Measurements from ENCODE around the gene TBATA. TPM values are rescaled to one million over a fixed set of nuclear protein-coding genes. Genes with fewer than 3 reads are reported as not detected.

Gene TBATA
- total RNA-seq, 1 experiment from 2014 or later, result not detected

- H3K27me3 ChIP-seq (replicated peaks; ENCODE audit: insufficient read depth, low read depth, low read length, poor library complexity), result no peaks in the 10 kb centered on the region
- no TSS peak for BruUV-seq (replicated peaks)
- no peak overlapping the region for H3K4me3 ChIP-seq (ENCODE audit: low read depth, low read length, poor library complexity, severe bottlenecking)
- TF ChIP-seq EZH2 (IDR thresholded peaks at IDR 0.05; ENCODE audit: borderline replicate concordance, low read depth, low read length, poor library complexity, severe bottlenecking), result no peak
- TF ChIP-seq CTCF (conservative IDR thresholded peaks at IDR 0.05; ENCODE audit: low read depth, low read length), result no peak
- no peaks in the 10 kb centered on the region for H3K36me3 ChIP-seq (ENCODE audit: insufficient read depth, low read length, poor library complexity, severe bottlenecking)
- no peaks in the 10 kb centered on the region for H3K9me3 ChIP-seq (ENCODE audit: low read depth, low read length, poor library complexity, severe bottlenecking)
- no peak overlapping the region for H3K27ac ChIP-seq (ENCODE audit: low read depth, low read length, poor library complexity, severe bottlenecking)
- intact Hi-C loops (cut with micrococcal nuclease; ENCODE audit: unreplicated experiment), result no loop called here
- H3K4me1 ChIP-seq (ENCODE audit: insufficient read depth, low read length, poor library complexity, severe bottlenecking), result no peaks in the 10 kb centered on the region
- ChIA-PET CTCF (no interaction called here), POLR2A (ENCODE audit: low non-redundant PET) (no interaction called here)
- no peak for DNase-seq (ENCODE audit: low spot score)
Measured at GRCh38 chr10:70748305-70748704, 36.9 kb downstream of the TBATA start.

GRCh38 chr10:70747192-70747965, 37.8 kb downstream of the TBATA start:
- intact Hi-C loops (cut with micrococcal nuclease; ENCODE audit: unreplicated experiment), result no loop called here
- no TSS peak for BruUV-seq (replicated peaks)
- Histone ChIP-seq H3K4me1 (ENCODE audit: insufficient read depth, low read length, poor library complexity, severe bottlenecking) (no peaks in the 10 kb centered on the region), H3K9me3 (ENCODE audit: low read depth, low read length, poor library complexity, severe bottlenecking) (no peaks in the 10 kb centered on the region), H3K27ac (ENCODE audit: low read depth, low read length, poor library complexity, severe bottlenecking) (no peak overlapping the region), H3K4me3 (ENCODE audit: low read depth, low read length, poor library complexity, severe bottlenecking) (no peak overlapping the region), H3K36me3 (ENCODE audit: insufficient read depth, low read length, poor library complexity, severe bottlenecking) (no peaks in the 10 kb centered on the region), H3K27me3 (replicated peaks; ENCODE audit: insufficient read depth, low read depth, low read length, poor library complexity) (no peaks in the 10 kb centered on the region)
- ChIA-PET POLR2A (ENCODE audit: low non-redundant PET) (no interaction called here), CTCF (no interaction called here)
- DNase-seq (ENCODE audit: low spot score), result no peak
- TF ChIP-seq EZH2 (IDR thresholded peaks at IDR 0.05; ENCODE audit: borderline replicate concordance, low read depth, low read length, poor library complexity, severe bottlenecking) (no peak), CTCF (conservative IDR thresholded peaks at IDR 0.05; ENCODE audit: low read depth, low read length) (no peak)

- TF ChIP-seq EZH2 (IDR thresholded peaks at IDR 0.05; ENCODE audit: borderline replicate concordance, low read depth, low read length, poor library complexity, severe bottlenecking) (no peak), CTCF (conservative IDR thresholded peaks at IDR 0.05; ENCODE audit: low read depth, low read length) (no peak)
- no peak overlapping the region for H3K27ac ChIP-seq (ENCODE audit: low read depth, low read length, poor library complexity, severe bottlenecking)
- intact Hi-C loops (cut with micrococcal nuclease; ENCODE audit: unreplicated experiment), result no loop called here
- no peaks in the 10 kb centered on the region for H3K9me3 ChIP-seq (ENCODE audit: low read depth, low read length, poor library complexity, severe bottlenecking)
- H3K4me3 ChIP-seq (ENCODE audit: low read depth, low read length, poor library complexity, severe bottlenecking), result no peak overlapping the region
- H3K36me3 ChIP-seq (ENCODE audit: insufficient read depth, low read length, poor library complexity, severe bottlenecking), result no peaks in the 10 kb centered on the region
- ChIA-PET CTCF (no interaction called here), POLR2A (ENCODE audit: low non-redundant PET) (no interaction called here)
- no peak for DNase-seq (ENCODE audit: low spot score)
- BruUV-seq (replicated peaks), result no TSS peak
- H3K27me3 ChIP-seq (replicated peaks; ENCODE audit: insufficient read depth, low read depth, low read length, poor library complexity), result no peaks in the 10 kb centered on the region
- no peaks in the 10 kb centered on the region for H3K4me1 ChIP-seq (ENCODE audit: insufficient read depth, low read length, poor library complexity, severe bottlenecking)
Measured at GRCh38 chr10:70745555-70745954, 39.6 kb downstream of the TBATA start.
